K562 (cell line): ENCODE measurements around the gene UBE2E3. TPM values are rescaled to one million over a fixed set of nuclear protein-coding genes. Genes with fewer than 3 reads are reported as not detected.

Experiments
- ATAC-seq: fragments of 200-7000 bp; cut with Tn5 transposase; 3 replicates; pipeline ENCODE4 v1.9.1; 2020; ENCODE audit warnings: moderate library complexity
- BruUV-seq: library from RNA; stranded (reverse); fragments of 400-500 nt; replicated peaks from 2 replicates; lab custom pipeline; 2021; lab: Mats Ljungman, UMichigan
- CTCF ChIA-PET: fragments of 300-600 bp; formaldehyde crosslinking; extraction: SDS; loops from one replicate; lab custom pipeline; 2021; ENCODE audit warnings: low intra/inter-chr PET ratio; lab: Yijun Ruan, JAX
- POLR2A ChIA-PET: fragments of 300-600, 350-650 bp; sonication (Branson Sonifier 250); formaldehyde crosslinking; extraction: SDS; loops from one replicate; lab custom pipeline; 2021; ENCODE audit warnings: antibody characterized with exemption, inconsistent platforms; lab: Yijun Ruan, JAX
- DNase-seq, 4 experiments: peaks; one replicate each; pipeline versions ENCODE4 v3.0.0 to v3.0.0-alpha.2; 2011 to 2018; ENCODE audit warnings: low spot score in 3 of 4, mixed read lengths in 3 of 4; ENCODE audit errors: extremely low read depth in 1 of 4
- FAIRE-seq: peaks from 2 replicates; lab custom pipeline; 2011; peaks lifted over from hg19 to GRCh38; lab: Jason Lieb, UNC
- H2AFZ ChIP-seq: 2 replicates; pipeline ENCODE4 v1.6.0; 2011; ENCODE audit warnings: low read depth, low read length, control low read depth, inconsistent platforms
- H3K27ac ChIP-seq: fragments of 200-600 bp; 3 replicates; pipeline ENCODE4 v1.8.0; 2011; ENCODE audit warnings: low read depth, mild to moderate bottlenecking, control low read depth, inconsistent platforms, low read length, moderate library complexity, mixed read lengths; ENCODE audit errors: extremely low read depth
- H3K27me3 ChIP-seq, 2 experiments: fragments of 300-600 bp in 1 of 2; 2 replicates in 1 of 2; 3 replicates in 1 of 2; pipeline versions ENCODE4 v1.6.0 to v1.8.0; 2011; ENCODE audit warnings: inconsistent platforms in 2 of 2, low read length in 2 of 2, mild to moderate bottlenecking in 1 of 2, mixed read lengths in 1 of 2, moderate library complexity in 1 of 2; ENCODE audit not compliant: control insufficient read depth in 2 of 2, insufficient read depth in 2 of 2
- H3K36me3 ChIP-seq: fragments of 300-600 bp; 3 replicates; pipeline ENCODE4 v1.8.0; 2011; ENCODE audit warnings: mild to moderate bottlenecking, low read length, inconsistent platforms; ENCODE audit not compliant: control insufficient read depth, insufficient read depth
- H3K4me1 ChIP-seq, 2 experiments: fragments of 200-600 bp in 1 of 2; replicated peaks in 1 of 2; 2 replicates in 1 of 2; 3 replicates in 1 of 2; pipeline versions ENCODE4 v1.5.1 to v1.8.0; 2011; ENCODE audit warnings: inconsistent platforms in 2 of 2, low read length in 2 of 2, mild to moderate bottlenecking in 1 of 2, mixed read lengths in 1 of 2, moderate library complexity in 1 of 2; ENCODE audit not compliant: control insufficient read depth in 2 of 2, insufficient read depth in 2 of 2
- H3K4me2 ChIP-seq: 2 replicates; pipeline ENCODE4 v1.6.1; 2011; ENCODE audit warnings: low read length, control low read depth, inconsistent platforms, mixed read lengths; ENCODE audit not compliant: insufficient read depth
- H3K4me3 ChIP-seq: fragments of 200-600 bp; sonication (generic), shearing (Covaris generic); 2 replicates; pipeline ENCODE4 v1.5.1; 2016; ENCODE audit warnings: control low read depth, inconsistent platforms
- H3K79me2 ChIP-seq: fragments of 200-600 bp; 3 replicates; pipeline ENCODE4 v1.8.0; 2011; ENCODE audit warnings: low read length, inconsistent platforms; ENCODE audit not compliant: control insufficient read depth, insufficient read depth
- H3K9ac ChIP-seq, 2 experiments: 2 replicates each; pipeline versions ENCODE4 v1.6.0 to v1.6.1; 2011; ENCODE audit warnings: low read depth in 2 of 2, low read length in 2 of 2, control low read depth in 1 of 2, inconsistent platforms in 1 of 2, mild to moderate bottlenecking in 1 of 2, mixed read lengths in 1 of 2; ENCODE audit not compliant: insufficient read depth in 1 of 2
- H3K9me1 ChIP-seq: one replicate; pipeline ENCODE4 v1.6.0; 2011; ENCODE audit warnings: inconsistent platforms, mild to moderate bottlenecking, low read length, moderate library complexity; ENCODE audit not compliant: control insufficient read depth, insufficient read depth
- H3K9me3 ChIP-seq: replicated peaks from 2 replicates; pipeline ENCODE4 v1.5.1; 2011; ENCODE audit warnings: low read depth, low read length, inconsistent platforms; ENCODE audit not compliant: control insufficient read depth, insufficient read depth
- H4K20me1 ChIP-seq: replicated peaks from 2 replicates; pipeline ENCODE4 v1.6.1; 2011; ENCODE audit warnings: low read length, inconsistent platforms, mixed read lengths; ENCODE audit not compliant: control insufficient read depth, insufficient read depth
- CBFB ChIP-seq: sonication (generic); formaldehyde crosslinking; IDR thresholded peaks from 2 replicates; pipeline ENCODE4 v1.4.0; 2020; ENCODE audit warnings: mild to moderate bottlenecking, missing genetic modification reagents
- NR2F6 ChIP-seq: fragments of 450-650 bp; formaldehyde crosslinking; IDR thresholded peaks from 2 replicates; pipeline ENCODE4 v1.4.0; 2020; ENCODE audit warnings: mild to moderate bottlenecking
- SAP30 ChIP-seq: fragments of 200-600 bp; sonication (generic); IDR thresholded peaks from 2 replicates; pipeline ENCODE4 v1.6.1; 2012; ENCODE audit warnings: borderline replicate concordance, low read depth, mild to moderate bottlenecking, moderate library complexity, low read length, control low read depth, inconsistent platforms; ENCODE audit not compliant: insufficient read depth, poor library complexity, severe bottlenecking
- SMARCC2 ChIP-seq: fragments of 450-650 bp; IDR thresholded peaks from 2 replicates; pipeline ENCODE4 v1.6.1; 2017; ENCODE audit warnings: antibody characterized with exemption, moderate library complexity, mild to moderate bottlenecking, low read depth
- ZBTB2 ChIP-seq: fragments of 450-650 bp; IDR thresholded peaks from 2 replicates; pipeline ENCODE4 v1.6.1; 2016; ENCODE audit warnings: antibody characterized with exemption
- ZFP1 ChIP-seq: fragments of 450-650 bp; formaldehyde crosslinking; IDR thresholded peaks from 2 replicates; pipeline ENCODE4 v1.4.0; 2020; ENCODE audit warnings: mild to moderate bottlenecking, mixed read lengths
- ZNF224 ChIP-seq: sonication (generic); formaldehyde crosslinking; IDR thresholded peaks from 2 replicates; pipeline ENCODE4 v1.8.0; 2022; ENCODE audit warnings: mild to moderate bottlenecking, missing genetic modification reagents
- WGBS: fragments of 100-300 bp; shearing (Covaris generic); methylation state at CpG from one replicate; pipeline ENCODE4 v1.1.6; 2016; ENCODE audit warnings: low coverage, mixed read lengths; ENCODE audit not compliant: insufficient coverage; ENCODE audit errors: missing lambda C conversion rate; 5-methylcytosine and 5-hydroxymethylcytosine counted together
- in situ Hi-C: fragments of 300-500 bp; cut with MboI; formaldehyde crosslinking; loops from 4 replicates; pipeline ENCODE4 v1.15.0; 2018; ENCODE audit warnings: inconsistent platforms, mixed read lengths
- intact Hi-C: fragments of 100-400 bp; cut with micrococcal nuclease; formaldehyde crosslinking; loops from 2 replicates; pipeline ENCODE4 v1.14.2; 2022
- polyA plus RNA-seq, 8 experiments: library from polyadenylated mRNA; depleted of rRNA in 4 of 8; stranded (reverse) in 5 of 8; unstranded in 3 of 8; fragments of >200 nt; fragmentation: Nextera tagmentation in 2 of 8; fragmentation: Illumina TruSeq in 1 of 8; extraction: Ambion mirVana in 2 of 8; extraction: Trizol in 1 of 8; gene quantifications; 2 replicates each; pipeline versions ENCODE4 v1.2.1 to v1.2.3, GENCODE V29; 2011 to 2014; ENCODE audit warnings: inconsistent platforms in 1 of 8, missing spikeins in 1 of 8
- total RNA-seq, 7 experiments: library from RNA; depleted of rRNA in 6 of 7; stranded (reverse); fragments of >200 nt in 6 of 7; fragmentation: Illumina TruSeq in 2 of 7; extraction: Trizol in 2 of 7; gene quantifications; 2 replicates each; pipeline versions ENCODE4 v1.2.1 to v1.2.3, GENCODE V29; 2011 to 2021; ENCODE audit warnings: low replicate concordance in 1 of 7
- TF ChIP-seq, protein P1 (sequence below): fragments of 250-450 bp; sonication (Bioruptor Pico); IDR thresholded peaks from 2 replicates; pipeline ENCODE4 v1.8.0; 2021; ENCODE audit warnings: moderate library complexity, mild to moderate bottlenecking, inconsistent platforms
- TF ChIP-seq, protein P2 (sequence below): fragments of 450-650 bp; IDR thresholded peaks from 2 replicates; pipeline ENCODE4 v1.7.1; 2018; ENCODE audit warnings: mild to moderate bottlenecking, low read depth; ENCODE audit not compliant: partially characterized antibody

UBE2E3 gene
- total and polyA plus RNA-seq, 9 of the 15 experiments (the other 6 are each of a cell fraction or from before 2014, with no cell fraction given): 58.2 to 173 (median 78.0) TPM

DNA sequence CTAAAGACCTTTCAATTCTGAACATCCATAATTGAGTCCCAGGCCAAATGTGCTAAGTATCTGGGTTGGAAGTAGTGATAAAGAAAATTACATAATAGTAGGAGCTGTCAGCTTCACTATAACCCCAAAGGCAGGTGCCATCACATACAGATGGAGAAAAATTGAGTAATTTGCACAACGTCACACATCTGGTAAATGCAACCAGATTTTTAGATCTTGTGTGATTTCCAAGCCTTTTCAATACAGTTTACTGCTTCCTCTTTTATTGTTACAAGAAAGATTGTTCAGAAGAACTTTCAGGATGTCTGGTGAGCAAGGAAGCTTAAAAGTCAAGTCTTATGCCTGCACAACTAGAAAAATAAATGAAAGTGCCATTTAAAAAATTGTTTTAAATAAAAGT lies 62.3 kb downstream of the UBE2E3 start:
- in situ Hi-C loops (loop anchor here (5.0 kb wide), 1 partner anchor 45 kb away; no protein-coding TSS in a partner anchor), intact Hi-C loops (no loop called here)
- H3K36me3 ChIP-seq: no peaks in the 10 kb centered on the region
- no peak for FAIRE-seq
- BruUV-seq: no TSS peak
- H3K27me3 ChIP-seq: no peaks in the 10 kb centered on the region
- ChIA-PET POLR2A (no interaction called here), CTCF (no interaction called here)
- no peak for ATAC-seq
- no peaks in the 10 kb centered on the region for H4K20me1 ChIP-seq
- DNase-seq: no peak
- TF ChIP-seq NR2F6 (CRISPR knock-in tag): no peak
- H3K4me2 ChIP-seq: no peak overlapping the region
- no peak overlapping the region for H3K9ac ChIP-seq
- WGBS: 91% methylated on average over 1 of the region's 1 CpG
- H3K4me3 ChIP-seq: no peak overlapping the region
- no peak overlapping the region for H2AFZ ChIP-seq
- H3K79me2 ChIP-seq: peaks cover 8% of the 10 kb centered on the region; the same call in 1 of the 3 replicates
- no peaks in the 10 kb centered on the region for H3K9me1 ChIP-seq
- H3K9me3 ChIP-seq: no peaks in the 10 kb centered on the region
- no peaks in the 10 kb centered on the region; a peak in 1 of 5 replicates for H3K4me1 ChIP-seq
- H3K27ac ChIP-seq: no peak overlapping the region

- DNase-seq: no peak
- H3K9ac ChIP-seq: no peak overlapping the region
- intact Hi-C loops (no loop called here), in situ Hi-C loops (no loop called here)
- H3K27ac ChIP-seq: no peak overlapping the region
- H4K20me1 ChIP-seq: no peaks in the 10 kb centered on the region
- H3K4me3 ChIP-seq: no peak overlapping the region
- CTCF ChIA-PET: no interaction called here
- POLR2A ChIA-PET: no interaction called here
- H3K4me1 ChIP-seq: no peaks in the 10 kb centered on the region; a peak in 1 of 5 replicates
- no peak for ATAC-seq
- H3K9me1 ChIP-seq: no peaks in the 10 kb centered on the region
- H3K9me3 ChIP-seq: no peaks in the 10 kb centered on the region
- H3K36me3 ChIP-seq: no peaks in the 10 kb centered on the region
- H2AFZ ChIP-seq: no peak overlapping the region
- TF ChIP-seq SAP30 (no peak), ZBTB2 (no peak), ZFP1 (CRISPR knock-in tag) (no peak), SMARCC2 (no peak), ZNF224 (no peak), CBFB (CRISPR knock-in tag) (no peak)
- TF ChIP-seq, protein P1, sequence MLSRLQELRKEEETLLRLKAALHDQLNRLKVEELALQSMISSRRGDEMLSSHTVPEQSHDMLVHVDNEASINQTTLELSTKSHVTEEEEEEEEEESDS (CRISPR knock-in tag): no peak
- TF ChIP-seq, protein P2, sequence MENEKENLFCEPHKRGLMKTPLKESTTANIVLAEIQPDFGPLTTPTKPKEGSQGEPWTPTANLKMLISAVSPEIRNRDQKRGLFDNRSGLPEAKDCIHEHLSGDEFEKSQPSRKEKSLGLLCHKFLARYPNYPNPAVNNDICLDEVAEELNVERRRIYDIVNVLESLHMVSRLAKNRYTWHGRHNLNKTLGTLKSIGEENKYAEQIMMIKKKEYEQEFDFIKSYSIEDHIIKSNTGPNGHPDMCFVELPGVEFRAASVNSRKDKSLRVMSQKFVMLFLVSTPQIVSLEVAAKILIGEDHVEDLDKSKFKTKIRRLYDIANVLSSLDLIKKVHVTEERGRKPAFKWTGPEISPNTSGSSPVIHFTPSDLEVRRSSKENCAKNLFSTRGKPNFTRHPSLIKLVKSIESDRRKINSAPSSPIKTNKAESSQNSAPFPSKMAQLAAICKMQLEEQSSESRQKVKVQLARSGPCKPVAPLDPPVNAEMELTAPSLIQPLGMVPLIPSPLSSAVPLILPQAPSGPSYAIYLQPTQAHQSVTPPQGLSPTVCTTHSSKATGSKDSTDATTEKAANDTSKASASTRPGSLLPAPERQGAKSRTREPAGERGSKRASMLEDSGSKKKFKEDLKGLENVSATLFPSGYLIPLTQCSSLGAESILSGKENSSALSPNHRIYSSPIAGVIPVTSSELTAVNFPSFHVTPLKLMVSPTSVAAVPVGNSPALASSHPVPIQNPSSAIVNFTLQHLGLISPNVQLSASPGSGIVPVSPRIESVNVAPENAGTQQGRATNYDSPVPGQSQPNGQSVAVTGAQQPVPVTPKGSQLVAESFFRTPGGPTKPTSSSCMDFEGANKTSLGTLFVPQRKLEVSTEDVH: no peak
- TF ChIP-seq, all 486 proteins: peak for 0
- 47% methylated on average over 1 of the region's 1 CpG for WGBS
- FAIRE-seq: no peak
- H3K4me2 ChIP-seq: no peak overlapping the region
- H3K27me3 ChIP-seq: no peaks in the 10 kb centered on the region
- peaks cover 8% of the 10 kb centered on the region; the same call in 1 of the 3 replicates for H3K79me2 ChIP-seq
- BruUV-seq: no TSS peak
These were observed 66.4 kb downstream of the UBE2E3 start for GRCh38 chr2:181046833-181047232.
